KMS-11 (cell line): Measurements from ENCODE around the gene SLCO6A1.

Source experiments
- H2AFZ ChIP-seq: fragments of 200-600 bp; sonication (generic); 2 replicates; pipeline ENCODE4 v1.6.1; 2016; ENCODE audit warnings: antibody characterized with exemption, mixed run types, low read depth
- H3K27ac ChIP-seq: fragments of 200-600 bp; sonication (generic); 2 replicates; pipeline ENCODE4 v1.6.1; 2016; ENCODE audit warnings: mild to moderate bottlenecking, mixed run types
- H3K27me3 ChIP-seq: fragments of 200-600 bp; sonication (generic); 2 replicates; pipeline ENCODE4 v1.6.1; 2017; ENCODE audit warnings: mild to moderate bottlenecking, low read depth, mixed run types, moderate library complexity; ENCODE audit not compliant: insufficient read depth
- H3K36me3 ChIP-seq: fragments of 200-600 bp; sonication (generic); 2 replicates; pipeline ENCODE4 v1.6.1; 2017; ENCODE audit warnings: mild to moderate bottlenecking, mixed run types; ENCODE audit not compliant: insufficient read depth
- H3K4me1 ChIP-seq: fragments of 200-600 bp; sonication (generic); 2 replicates; pipeline ENCODE4 v1.6.1; 2016; ENCODE audit warnings: mild to moderate bottlenecking, low read depth, mixed run types; ENCODE audit not compliant: poor library complexity, severe bottlenecking
- H3K4me2 ChIP-seq: fragments of 200-600 bp; sonication (generic); 2 replicates; pipeline ENCODE4 v1.7.0; 2016; ENCODE audit warnings: mild to moderate bottlenecking, mixed run types
- H3K4me3 ChIP-seq: fragments of 200-600 bp; sonication (generic); IDR thresholded peaks from 2 replicates; pipeline ENCODE4 v1.6.1; 2017; ENCODE audit warnings: low read depth, low read length, mixed read lengths; ENCODE audit not compliant: insufficient read depth
- H3K79me2 ChIP-seq: fragments of 200-600 bp; sonication (generic); 2 replicates; pipeline ENCODE4 v1.6.1; 2016; ENCODE audit warnings: low read depth, mixed run types; ENCODE audit not compliant: insufficient read depth
- H3K9ac ChIP-seq: fragments of 200-600 bp; sonication (generic); 2 replicates; pipeline ENCODE4 v1.6.1; 2016; ENCODE audit warnings: mild to moderate bottlenecking, mixed run types
- H4K20me1 ChIP-seq: fragments of 200-600 bp; sonication (generic); 2 replicates; pipeline ENCODE4 v1.6.1; 2016; ENCODE audit warnings: mild to moderate bottlenecking, mixed run types; ENCODE audit not compliant: insufficient read depth
- TF ChIP-seq, protein P1 (sequence below): fragments of 200-600 bp; sonication (generic); conservative IDR thresholded peaks from 2 replicates; pipeline ENCODE4 v1.6.1; 2017; ENCODE audit warnings: low read depth, mild to moderate bottlenecking, antibody characterized with exemption, low read length, moderate library complexity, mixed read lengths

The SLCO6A1 gene

DNA sequence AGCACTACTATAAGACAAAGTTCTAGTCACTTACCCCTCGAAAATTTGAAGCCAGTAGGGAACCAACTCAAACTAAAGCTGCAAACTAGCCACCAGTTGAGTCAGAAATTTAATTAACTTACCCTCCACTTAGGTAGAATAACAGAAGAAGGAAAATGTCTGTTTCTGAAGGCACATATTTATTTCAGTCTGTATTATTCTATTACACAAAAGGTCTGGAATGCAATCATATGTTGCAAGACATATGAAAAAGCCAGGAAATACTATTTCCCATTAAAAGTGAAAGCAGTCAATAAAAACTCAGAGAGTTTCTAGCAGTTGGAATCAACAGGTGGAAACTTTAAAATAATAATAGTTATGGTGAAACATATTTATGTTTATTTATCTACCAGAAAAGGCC, 123.5 kb downstream of the SLCO6A1 start:
- H3K36me3 ChIP-seq, result no peaks in the 10 kb centered on the region
- H3K79me2 ChIP-seq, result no peaks in the 10 kb centered on the region
- no peak overlapping the region for H3K9ac ChIP-seq
- H4K20me1 ChIP-seq, result no peaks in the 10 kb centered on the region
- H3K27ac ChIP-seq, result no peak overlapping the region
- H3K4me2 ChIP-seq, result no peak overlapping the region
- no peak overlapping the region for H3K4me3 ChIP-seq
- no peaks in the 10 kb centered on the region for H3K27me3 ChIP-seq
- no peak overlapping the region for H2AFZ ChIP-seq
- H3K4me1 ChIP-seq, result no peaks in the 10 kb centered on the region
- TF ChIP-seq, protein P1, sequence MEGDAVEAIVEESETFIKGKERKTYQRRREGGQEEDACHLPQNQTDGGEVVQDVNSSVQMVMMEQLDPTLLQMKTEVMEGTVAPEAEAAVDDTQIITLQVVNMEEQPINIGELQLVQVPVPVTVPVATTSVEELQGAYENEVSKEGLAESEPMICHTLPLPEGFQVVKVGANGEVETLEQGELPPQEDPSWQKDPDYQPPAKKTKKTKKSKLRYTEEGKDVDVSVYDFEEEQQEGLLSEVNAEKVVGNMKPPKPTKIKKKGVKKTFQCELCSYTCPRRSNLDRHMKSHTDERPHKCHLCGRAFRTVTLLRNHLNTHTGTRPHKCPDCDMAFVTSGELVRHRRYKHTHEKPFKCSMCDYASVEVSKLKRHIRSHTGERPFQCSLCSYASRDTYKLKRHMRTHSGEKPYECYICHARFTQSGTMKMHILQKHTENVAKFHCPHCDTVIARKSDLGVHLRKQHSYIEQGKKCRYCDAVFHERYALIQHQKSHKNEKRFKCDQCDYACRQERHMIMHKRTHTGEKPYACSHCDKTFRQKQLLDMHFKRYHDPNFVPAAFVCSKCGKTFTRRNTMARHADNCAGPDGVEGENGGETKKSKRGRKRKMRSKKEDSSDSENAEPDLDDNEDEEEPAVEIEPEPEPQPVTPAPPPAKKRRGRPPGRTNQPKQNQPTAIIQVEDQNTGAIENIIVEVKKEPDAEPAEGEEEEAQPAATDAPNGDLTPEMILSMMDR, result no peak

DNA sequence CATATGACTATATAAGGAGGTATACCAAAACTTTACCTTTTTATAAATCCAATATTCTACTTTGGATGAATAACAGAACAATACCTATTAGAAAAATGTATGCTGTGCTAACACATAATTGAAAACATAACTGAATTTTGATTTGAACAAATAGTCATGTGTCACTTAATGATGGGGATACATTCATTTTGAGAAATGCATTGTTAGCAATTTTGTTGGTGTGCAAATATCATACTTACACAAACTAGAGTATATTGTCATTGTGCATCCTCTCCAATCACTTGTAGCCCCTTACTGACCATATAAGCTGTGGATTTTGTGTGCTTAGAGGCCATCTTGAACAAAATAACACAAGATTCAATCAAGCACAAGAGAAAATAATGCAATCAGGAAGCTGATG, 130.4 kb downstream of the SLCO6A1 start:
- no peak overlapping the region for H2AFZ ChIP-seq
- H3K4me1 ChIP-seq, result no peaks in the 10 kb centered on the region
- H3K27ac ChIP-seq, result no peak overlapping the region
- no peak overlapping the region for H3K4me3 ChIP-seq
- H3K36me3 ChIP-seq, result no peaks in the 10 kb centered on the region
- H4K20me1 ChIP-seq, result no peaks in the 10 kb centered on the region
- no peak overlapping the region for H3K4me2 ChIP-seq
- H3K9ac ChIP-seq, result no peak overlapping the region
- H3K79me2 ChIP-seq, result no peaks in the 10 kb centered on the region
- H3K27me3 ChIP-seq, result no peaks in the 10 kb centered on the region
- TF ChIP-seq, protein P1, result no peak

DNA sequence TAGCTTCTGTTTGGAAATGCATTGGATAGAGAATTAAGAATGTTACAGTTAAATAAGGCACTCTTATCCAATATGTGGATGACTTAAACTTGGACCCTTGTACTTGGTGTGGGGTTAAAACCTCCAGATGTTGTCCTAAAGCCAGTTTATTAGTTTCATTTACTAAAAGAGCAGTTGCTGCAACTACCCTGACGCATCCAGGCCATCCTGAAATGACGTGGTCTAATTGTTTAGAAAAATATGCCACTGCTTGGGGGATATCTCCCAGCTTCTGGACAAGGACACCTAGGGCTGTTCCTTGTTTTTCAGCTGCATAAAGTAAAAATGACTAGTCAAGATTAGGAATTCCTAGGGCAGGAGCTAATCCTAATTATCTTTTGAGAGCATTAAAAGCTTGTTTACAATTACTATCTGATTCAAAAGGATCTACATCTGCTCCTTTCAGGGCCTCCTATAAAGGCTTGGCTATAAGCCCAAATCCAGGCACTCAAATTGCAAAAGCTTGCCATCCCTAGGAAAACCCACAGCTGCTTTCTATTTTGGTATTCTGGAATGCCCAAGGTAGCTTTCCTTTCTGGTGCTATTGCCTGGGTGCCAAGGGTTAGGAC, 157.0 kb downstream of the SLCO6A1 start:
- H3K4me1 ChIP-seq, result no peaks in the 10 kb centered on the region
- no peak overlapping the region for H2AFZ ChIP-seq
- TF ChIP-seq, protein P1, result no peak

DNA sequence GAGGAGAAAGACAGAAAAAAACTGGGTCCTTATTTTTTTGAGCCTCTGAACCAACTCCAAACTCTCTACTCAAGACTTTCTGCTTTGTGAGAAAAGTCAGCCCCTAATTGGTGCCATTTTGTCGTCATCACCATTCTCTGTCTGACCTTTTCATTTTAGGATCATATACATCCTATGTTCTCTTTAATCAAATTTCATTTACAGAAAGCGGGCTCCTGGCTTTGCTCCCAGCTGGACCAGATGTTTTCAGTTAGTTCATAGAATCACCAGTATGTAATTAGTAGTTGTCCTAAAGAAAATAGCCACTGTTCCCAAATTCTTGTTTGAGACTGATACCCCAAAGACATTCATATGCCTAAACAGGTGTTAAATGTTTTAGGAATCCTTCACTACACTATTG, 174.1 kb downstream of the SLCO6A1 start:
- Histone ChIP-seq H3K27ac (no peak overlapping the region), H3K4me2 (no peak overlapping the region), H4K20me1 (no peaks in the 10 kb centered on the region)

More for the DNA sequence above, 157.0 kb downstream of the SLCO6A1 start:
- no peak overlapping the region for H3K4me3 ChIP-seq
- H3K4me2 ChIP-seq, result no peak overlapping the region
- no peak overlapping the region for H3K9ac ChIP-seq
- H3K36me3 ChIP-seq, result no peaks in the 10 kb centered on the region
- H3K79me2 ChIP-seq, result no peaks in the 10 kb centered on the region
- no peaks in the 10 kb centered on the region for H3K27me3 ChIP-seq
- H3K27ac ChIP-seq, result no peak overlapping the region
- no peaks in the 10 kb centered on the region for H4K20me1 ChIP-seq

More for the DNA sequence above, 174.1 kb downstream of the SLCO6A1 start:
- Histone ChIP-seq H2AFZ (no peak overlapping the region), H3K27me3 (no peaks in the 10 kb centered on the region), H3K79me2 (no peaks in the 10 kb centered on the region), H3K9ac (no peak overlapping the region), H3K4me3 (no peak overlapping the region), H3K4me1 (no peaks in the 10 kb centered on the region), H3K36me3 (no peaks in the 10 kb centered on the region)
- TF ChIP-seq, protein P1, result no peak
